Activated CD4-positive, alpha-beta T cell treated with anti-CD3 and anti-CD28 coated beads for 1 hour (primary cell): ENCODE measurements around the gene ELF2.
A peak's percentile ranks its signal among the peaks of the same experiment; 100 is the strongest.
"Not testable (repeated sequence)": the region's sequence is repeated elsewhere in the genome, so short reads cannot be mapped to it uniquely, and the experiment has no call there.

Experiments used
- DNase-seq: peaks from one replicate; pipeline ENCODE4 v3.0.0-alpha.2; 2020

Gene ELF2

GRCh38 chr4:139059026-139059425 lies 118.0 kb downstream of the ELF2 start:
- not testable (repeated sequence) for DNase-seq

GRCh38 chr4:139054791-139055505 lies 122.1 kb downstream of the ELF2 start:
- no peak for DNase-seq

DNA sequence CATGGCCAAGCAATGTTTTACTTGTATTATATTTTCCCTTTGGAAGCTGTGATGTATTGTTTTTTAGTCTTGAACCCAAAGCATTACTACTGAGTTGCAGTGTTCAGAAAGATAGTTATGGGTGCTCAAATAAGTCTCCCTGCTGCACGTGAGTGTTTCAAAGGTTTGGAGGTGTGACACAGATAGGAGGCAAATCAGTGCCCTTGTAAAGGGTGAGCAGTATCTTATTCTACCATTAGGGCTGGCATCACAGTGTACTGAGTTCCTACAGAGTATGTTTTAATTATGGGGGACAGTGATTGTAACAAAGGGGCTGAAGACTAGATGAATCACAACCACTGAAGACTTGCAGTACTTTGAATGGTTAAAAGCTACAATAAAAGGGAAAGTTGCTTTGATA lies 123.1 kb downstream of the ELF2 start:
- no peak for DNase-seq

DNA sequence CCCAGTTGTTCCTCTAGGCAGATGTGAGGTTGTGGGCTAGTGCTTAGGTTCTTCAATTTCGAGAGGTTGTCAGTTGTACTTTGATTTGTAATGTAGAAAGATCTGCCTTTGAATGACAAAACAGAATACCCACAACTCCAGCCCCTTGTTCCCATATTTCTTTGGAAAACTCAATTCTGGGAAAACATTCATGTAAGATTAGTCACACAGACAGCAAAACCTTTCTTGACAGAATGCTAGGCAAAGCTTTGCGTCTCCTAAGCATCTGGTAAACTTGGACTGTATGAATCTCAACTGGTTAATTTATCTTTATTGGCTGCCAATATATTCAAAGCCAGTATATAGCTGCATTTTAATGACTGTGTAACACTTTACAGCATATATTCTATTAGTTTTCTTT lies 126.6 kb downstream of the ELF2 start:
- no peak for DNase-seq

- DNase-seq: no peak
Measured at GRCh38 chr4:139048026-139048425, 129.0 kb downstream of the ELF2 start.

DNA sequence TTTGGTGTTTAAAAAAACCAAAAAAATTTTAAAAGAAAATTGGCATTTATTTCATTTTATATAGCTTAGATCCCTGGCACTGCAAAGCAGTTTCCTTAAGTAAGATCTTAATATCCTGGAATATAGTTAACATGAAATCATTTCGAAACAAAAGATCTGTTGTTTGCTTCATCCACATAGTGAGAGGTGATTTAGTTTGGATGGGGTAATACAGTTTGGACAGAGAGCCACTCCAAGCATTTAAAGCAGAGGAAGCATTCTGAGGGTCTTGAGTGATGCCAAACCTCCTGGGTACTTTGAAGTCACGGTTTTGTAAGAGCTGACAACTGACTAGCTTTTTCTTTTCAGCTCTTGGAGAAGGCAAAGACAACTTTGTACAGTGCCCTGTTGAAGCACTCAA lies 132.7 kb downstream of the ELF2 start:
- no peak for DNase-seq

DNA sequence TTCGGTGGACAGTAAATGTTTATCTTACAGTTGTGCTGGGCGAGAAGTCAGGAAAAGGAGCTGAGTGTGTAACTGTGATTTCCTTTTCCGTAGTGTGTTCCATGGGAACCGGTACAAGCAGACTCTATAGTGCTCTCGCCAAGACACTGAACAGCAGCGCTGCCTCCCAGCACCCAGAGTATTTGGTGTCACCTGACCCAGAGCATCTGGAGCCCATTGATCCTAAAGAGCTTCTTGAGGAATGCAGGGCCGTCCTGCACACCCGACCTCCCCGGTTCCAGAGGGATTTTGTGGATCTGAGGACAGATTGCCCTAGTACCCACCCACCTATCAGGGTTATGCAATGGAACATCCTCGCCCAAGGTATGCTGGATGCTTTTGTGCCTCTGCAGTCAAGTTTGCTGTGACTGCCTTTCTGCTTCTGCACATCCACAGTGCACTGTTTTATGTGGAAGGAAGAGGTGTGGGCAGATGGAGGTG lies 134.0 kb downstream of the ELF2 start:
- DNase-seq: no peak

DNA sequence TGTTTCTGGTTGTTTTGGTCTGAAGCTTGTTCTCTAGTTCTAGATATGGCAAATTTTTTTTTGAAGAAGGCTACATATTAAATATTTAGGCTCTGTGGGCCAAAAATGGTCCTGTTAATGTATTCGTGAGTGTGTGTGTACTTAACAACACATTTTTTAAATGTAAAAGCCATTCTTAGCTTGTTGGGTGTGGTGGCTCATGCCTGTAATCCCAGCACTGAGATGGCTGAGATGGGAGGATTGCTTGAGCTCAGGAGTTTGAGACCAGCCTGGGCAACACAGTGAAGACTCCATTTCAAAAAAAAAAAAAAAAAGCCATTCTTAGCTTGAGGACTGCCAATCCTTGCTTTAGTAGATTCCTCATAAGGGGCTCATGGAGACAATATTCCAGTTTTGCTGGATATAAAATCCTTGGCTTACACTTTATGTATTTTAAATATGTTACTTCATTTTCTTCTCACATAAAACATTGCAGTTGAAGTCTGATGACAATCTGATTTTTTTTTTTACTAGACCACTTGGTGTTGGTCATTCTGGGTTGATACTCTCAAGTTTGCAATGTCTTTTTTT lies 138.1 kb downstream of the ELF2 start:
- DNase-seq: no peak

DNA sequence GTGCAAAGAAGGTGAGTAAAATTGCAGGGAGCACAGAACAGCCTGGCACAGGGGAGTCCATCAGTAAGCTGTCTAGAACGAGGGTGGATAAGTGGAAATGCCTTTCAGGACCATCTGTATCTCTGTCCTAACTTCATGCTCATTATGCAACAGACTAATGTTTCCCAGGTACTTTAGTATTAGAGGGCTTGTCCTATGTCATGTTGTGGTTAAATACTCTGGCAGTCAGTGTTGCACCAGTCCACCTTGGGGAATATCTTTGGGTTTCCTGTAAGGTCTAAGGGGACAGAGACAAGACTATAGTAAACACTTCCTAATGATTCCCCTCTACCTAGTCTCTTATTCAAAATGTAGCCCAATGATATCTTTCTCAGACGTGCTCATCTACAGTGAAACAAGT lies 140.1 kb downstream of the ELF2 start:
- DNase-seq: no peak

DNA sequence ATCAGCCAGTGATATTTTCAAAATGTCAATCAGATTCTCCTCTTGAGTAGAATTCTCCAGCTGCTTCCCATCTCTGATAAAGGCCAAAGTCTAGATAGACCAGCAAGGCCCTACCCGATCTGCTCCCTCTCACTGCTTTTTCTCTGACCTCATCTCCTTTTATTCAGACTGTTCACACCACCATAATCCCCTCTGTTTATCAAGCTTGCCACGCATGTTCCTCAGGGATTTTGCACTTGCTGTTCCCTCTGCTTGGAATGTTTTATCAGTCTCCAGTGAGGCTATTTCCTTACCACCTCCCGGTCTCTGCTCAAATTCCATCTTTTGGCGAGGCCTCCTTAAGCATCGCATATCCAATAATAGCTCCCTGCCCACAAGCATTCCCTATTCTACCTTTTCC lies 141.4 kb downstream of the ELF2 start:
- DNase-seq: no peak

- DNase-seq: peak; percentile 59
Measured at GRCh38 chr4:139030614-139031235, 146.3 kb downstream of the ELF2 start.

DNA sequence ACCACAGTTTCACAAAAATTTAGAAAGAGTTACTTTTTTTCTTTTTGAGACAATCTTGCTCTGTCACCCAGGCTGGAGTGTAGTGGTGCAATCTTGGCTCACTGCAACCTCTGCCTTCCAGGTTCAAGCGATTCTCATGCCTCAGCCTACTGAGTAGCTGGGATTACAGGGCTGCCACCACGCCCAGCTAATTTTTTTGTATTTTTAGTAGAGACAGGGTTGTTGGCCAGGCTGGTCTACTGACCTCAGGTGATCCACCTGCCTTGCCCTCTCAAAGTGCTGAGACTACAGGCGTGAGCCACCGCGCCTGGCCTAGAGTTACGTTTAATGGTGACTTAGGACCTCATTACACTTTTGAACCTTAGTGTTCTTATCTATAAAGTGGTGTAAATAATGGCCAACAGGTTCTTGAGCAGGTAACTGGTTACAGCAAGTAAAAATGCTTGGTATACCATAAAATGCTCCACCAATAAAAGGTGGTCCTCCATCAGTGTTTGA lies 147.1 kb downstream of the ELF2 start:
- not testable (repeated sequence) for DNase-seq

- no peak for DNase-seq
Measured at GRCh38 chr4:139028191-139028661, 148.8 kb downstream of the ELF2 start.

DNA sequence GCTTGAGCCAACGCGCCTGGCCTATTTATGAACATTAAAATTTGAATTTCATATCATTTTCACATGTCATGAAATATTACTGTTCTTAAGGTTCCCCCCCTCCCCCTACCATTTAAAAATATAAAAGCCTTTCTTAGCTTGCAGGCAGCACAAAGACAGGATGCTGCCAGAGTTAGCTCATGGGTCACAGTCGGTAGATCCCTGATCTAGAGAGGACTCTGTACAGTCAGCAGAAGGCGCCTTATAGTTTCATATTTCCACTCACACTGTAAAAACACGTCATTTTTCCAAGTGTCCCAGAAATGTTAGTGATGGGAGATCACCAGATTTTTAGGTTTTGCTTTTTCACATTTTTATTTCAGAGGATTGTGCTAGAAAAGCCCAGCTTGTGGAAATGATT lies 149.2 kb downstream of the ELF2 start:
- no peak for DNase-seq

GRCh38 chr4:139025841-139026240 lies 151.2 kb downstream of the ELF2 start:
- DNase-seq: no peak

DNA sequence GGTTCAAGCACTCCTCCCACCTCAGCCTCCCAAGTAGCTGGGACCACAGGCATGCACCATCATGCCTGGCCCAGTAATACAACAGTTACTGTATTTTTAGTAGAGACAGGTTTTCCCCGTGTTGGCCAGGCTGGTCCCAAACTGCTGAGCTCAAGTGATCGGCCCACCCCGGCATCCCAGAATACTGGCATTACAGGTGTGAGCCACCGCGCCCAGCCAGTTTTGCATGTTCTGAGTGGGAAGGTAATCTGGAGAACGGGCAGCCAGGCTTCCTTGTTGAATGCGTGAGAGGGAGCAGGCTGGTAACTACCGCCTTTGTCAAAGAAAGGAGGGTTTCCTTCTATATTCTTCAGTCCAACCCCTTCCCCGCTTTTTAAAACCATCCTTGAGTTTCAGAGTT lies 152.3 kb downstream of the ELF2 start:
- DNase-seq: no peak

GRCh38 chr4:139022835-139023234 lies 154.2 kb downstream of the ELF2 start:
- DNase-seq: no peak

GRCh38 chr4:139021071-139021470 lies 155.9 kb downstream of the ELF2 start:
- not testable (repeated sequence) for DNase-seq

GRCh38 chr4:139020384-139020783 lies 156.6 kb downstream of the ELF2 start:
- no peak for DNase-seq

DNA sequence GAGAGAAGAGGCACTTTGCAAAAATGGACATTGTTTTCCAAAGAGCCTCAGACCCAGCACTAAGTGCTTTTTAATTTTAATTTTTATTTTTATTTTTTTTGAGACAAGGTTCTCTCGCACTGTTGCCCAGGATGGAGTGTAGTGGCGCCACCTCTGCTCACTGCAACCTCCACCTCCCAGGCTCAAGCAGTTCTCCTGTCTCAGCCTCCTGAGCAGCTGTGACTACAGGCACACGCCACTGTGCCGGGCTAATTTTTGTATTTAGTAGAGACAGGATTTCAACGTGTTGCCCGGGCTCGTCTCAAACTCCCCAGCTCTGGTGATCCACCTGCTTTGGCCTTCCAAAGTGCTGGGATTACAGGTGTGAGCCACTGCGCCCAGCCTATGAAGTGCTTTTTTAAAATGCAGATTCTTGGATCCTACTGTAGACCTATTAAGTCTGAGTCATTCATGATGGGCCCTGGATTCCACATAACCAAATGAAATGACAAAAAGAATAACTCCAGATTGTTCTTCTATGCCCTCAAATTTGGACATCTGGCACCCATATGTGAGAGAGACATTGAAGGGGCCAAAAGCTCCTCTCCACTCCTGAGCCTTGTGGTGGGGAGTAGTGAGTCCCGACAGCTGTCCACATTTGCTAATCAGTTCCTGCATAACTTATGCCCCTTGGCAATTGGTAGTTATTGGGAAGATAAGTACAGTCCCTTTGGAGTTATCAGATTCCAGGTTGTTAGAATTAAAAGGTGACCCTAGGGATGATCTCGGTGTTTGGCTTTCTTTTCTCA lies 157.9 kb downstream of the ELF2 start:
- DNase-seq: no peak

DNA sequence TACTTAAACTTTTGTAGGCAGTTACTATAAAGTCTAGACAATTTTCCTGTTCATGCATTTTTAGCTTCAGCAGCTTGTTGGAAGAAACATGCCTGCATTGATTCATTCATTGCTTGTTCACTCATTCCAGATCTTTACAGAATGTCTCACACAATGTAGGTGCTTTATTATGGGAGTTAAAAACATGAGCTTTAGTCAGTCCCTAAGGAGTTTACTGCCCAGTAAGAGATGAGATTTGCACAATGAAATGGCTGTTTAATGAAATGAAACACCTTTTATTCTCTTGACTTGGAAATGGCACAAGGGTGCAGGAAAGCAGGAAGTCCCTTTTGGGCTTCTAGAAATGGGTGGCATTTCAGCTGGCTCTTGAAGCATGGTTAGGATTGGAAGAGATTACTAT lies 158.5 kb downstream of the ELF2 start:
- DNase-seq: no peak

GRCh38 chr4:139017861-139018260 lies 159.2 kb downstream of the ELF2 start:
- DNase-seq: no peak

DNA sequence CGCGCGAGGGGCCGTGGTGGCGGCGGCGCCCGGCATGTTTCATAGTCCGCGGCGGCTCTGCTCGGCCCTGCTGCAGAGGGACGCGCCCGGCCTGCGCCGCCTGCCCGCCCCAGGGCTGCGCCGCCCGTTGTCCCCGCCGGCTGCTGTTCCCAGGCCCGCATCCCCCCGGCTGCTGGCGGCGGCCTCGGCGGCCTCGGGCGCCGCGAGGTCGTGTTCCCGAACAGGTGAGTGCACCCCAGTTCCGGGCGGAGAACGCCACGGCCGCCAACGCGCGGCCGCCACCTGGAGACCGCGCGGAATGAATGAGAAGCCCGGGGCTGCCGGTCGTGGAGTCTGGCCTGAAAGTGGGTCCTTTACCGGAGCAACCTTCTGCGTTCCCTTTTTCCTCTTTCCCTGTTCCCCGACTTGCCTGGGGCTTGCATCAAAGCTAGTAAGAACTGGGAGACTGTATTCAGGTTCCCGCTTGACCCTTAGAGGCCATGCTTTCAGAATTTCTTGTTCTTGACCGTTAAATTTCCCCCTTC lies 161.0 kb downstream of the ELF2 start:
- peak; percentile 26 for DNase-seq
